Measurements from ENCODE around the gene SETD9. TPM values are rescaled to one million over a fixed set of nuclear protein-coding genes. Genes with fewer than 3 reads are reported as not detected.

The SETD9 gene
- total RNA-seq, 2 experiments from 2014 or later: 4.7 to 5.6 TPM

GRCh38 chr5:56964173-56964572 lies 54.8 kb downstream of the SETD9 start:
- Mint-ChIP-seq H3K4me3 (no peak overlapping the region), H3K27ac (no peak overlapping the region), H3K4me1 (ENCODE audit: low read depth) (no peaks in the 10 kb centered on the region), H3K27me3 (ENCODE audit: low read depth) (peaks cover 27% of the 10 kb centered on the region), H3K36me3 (ENCODE audit: low read depth) (no peaks in the 10 kb centered on the region), H3K9me3 (ENCODE audit: insufficient read depth) (no peaks in the 10 kb centered on the region)
- CTCF ChIA-PET: no interaction called here
- ATAC-seq (no peak), DNase-seq (no peak)
- POLR2A ChIA-PET: no interaction called here

Other genes with a start within 250 kb of the SETD9 start
- 10 to 100 TPM; 24.1 to 25.1 TPM for gene MAP3K1, start 94.0 kb upstream of the SETD9 start, total RNA-seq
- 10 to 100 TPM; 22.5 to 24.1 TPM for gene MIER3, start 42.5 kb downstream of the SETD9 start, total RNA-seq